Activated T-cell treated with anti-CD3 and anti-CD28 coated beads, Interleukin-2, amount 50 U/mL, for 24 hours (primary cell): ENCODE measurements around the gene TOB1.

Experiments
- DNase-seq: peaks from one replicate; pipeline ENCODE4 v3.0.0-alpha.2; 2020
- H3K27ac Mint-ChIP-seq: 2 replicates; pipeline ENCODE4 v1.8.0; 2020; ENCODE audit warnings: mild to moderate bottlenecking, mixed read lengths
- H3K27me3 Mint-ChIP-seq: 2 replicates; pipeline ENCODE4 v1.8.0; 2020; ENCODE audit warnings: mixed read lengths
- H3K36me3 Mint-ChIP-seq: 2 replicates; pipeline ENCODE4 v1.8.0; 2020; ENCODE audit warnings: low read depth, mixed read lengths
- H3K4me1 Mint-ChIP-seq: 2 replicates; pipeline ENCODE4 v1.8.0; 2020; ENCODE audit warnings: low read depth, mixed read lengths
- H3K4me3 Mint-ChIP-seq: 2 replicates; pipeline ENCODE4 v1.8.0; 2020; ENCODE audit warnings: mild to moderate bottlenecking, moderate library complexity, mixed read lengths
- H3K9me3 Mint-ChIP-seq: 2 replicates; pipeline ENCODE4 v1.8.0; 2020; ENCODE audit warnings: mixed read lengths

Gene TOB1

GRCh38 chr17:50866261-50866949 is at the start of gene TOB1:
TSS of gene TOB1 (minus strand) at chr17:50866354. CDS start at chr17:50864017, 2,337 bp downstream.
- H3K27ac Mint-ChIP-seq, result peak within 1 kb of the TSS; percentile 98
- H3K36me3 Mint-ChIP-seq, result peaks cover 37% of the 10 kb centered on the region
- peaks cover 53% of the 10 kb centered on the region for H3K4me1 Mint-ChIP-seq
- no peaks in the 10 kb centered on the region for H3K27me3 Mint-ChIP-seq
- peak within 1 kb of the TSS; percentile 94 for H3K4me3 Mint-ChIP-seq
- peak; percentile 98 for DNase-seq
- no peaks in the 10 kb centered on the region for H3K9me3 Mint-ChIP-seq

GRCh38 chr17:50914505-50915063 is 48.4 kb upstream of the TOB1 start:
- no peak overlapping the region for H3K4me3 Mint-ChIP-seq
- no peaks in the 10 kb centered on the region for H3K9me3 Mint-ChIP-seq
- no peaks in the 10 kb centered on the region for H3K27me3 Mint-ChIP-seq
- H3K27ac Mint-ChIP-seq, result peak overlapping the region; percentile 33
- no peak for DNase-seq
- no peaks in the 10 kb centered on the region for H3K36me3 Mint-ChIP-seq
- H3K4me1 Mint-ChIP-seq, result peaks cover 78% of the 10 kb centered on the region

GRCh38 chr17:50913120-50913519 is 47.0 kb upstream of the TOB1 start:
- no peak for DNase-seq
- no peaks in the 10 kb centered on the region for H3K9me3 Mint-ChIP-seq
- peaks cover 80% of the 10 kb centered on the region for H3K4me1 Mint-ChIP-seq
- H3K36me3 Mint-ChIP-seq, result no peaks in the 10 kb centered on the region
- H3K27ac Mint-ChIP-seq, result no peak overlapping the region
- no peak overlapping the region for H3K4me3 Mint-ChIP-seq
- no peaks in the 10 kb centered on the region for H3K27me3 Mint-ChIP-seq

- no peak overlapping the region for H3K4me3 Mint-ChIP-seq
- no peaks in the 10 kb centered on the region for H3K9me3 Mint-ChIP-seq
- no peaks in the 10 kb centered on the region for H3K27me3 Mint-ChIP-seq
- DNase-seq, result no peak
- no peaks in the 10 kb centered on the region for H3K36me3 Mint-ChIP-seq
- H3K4me1 Mint-ChIP-seq, result peaks cover 80% of the 10 kb centered on the region
- no peak overlapping the region for H3K27ac Mint-ChIP-seq
Measured at GRCh38 chr17:50911890-50912289, 45.7 kb upstream of the TOB1 start.

GRCh38 chr17:50911450-50911849 is 45.3 kb upstream of the TOB1 start:
- DNase-seq, result no peak
- H3K4me1 Mint-ChIP-seq, result peaks cover 76% of the 10 kb centered on the region
- no peak overlapping the region for H3K27ac Mint-ChIP-seq

GRCh38 chr17:50909765-50910605 is 43.8 kb upstream of the TOB1 start:
- no peaks in the 10 kb centered on the region for H3K36me3 Mint-ChIP-seq
- peak; percentile 64 for DNase-seq
- H3K27me3 Mint-ChIP-seq, result no peaks in the 10 kb centered on the region
- H3K9me3 Mint-ChIP-seq, result no peaks in the 10 kb centered on the region
- peak overlapping the region; percentile 32 for H3K4me3 Mint-ChIP-seq
- peak overlapping the region; percentile 87 for H3K27ac Mint-ChIP-seq
- peaks cover 71% of the 10 kb centered on the region for H3K4me1 Mint-ChIP-seq

More at GRCh38 chr17:50911450-50911849, 45.3 kb upstream of the TOB1 start:
- Mint-ChIP-seq H3K4me3 (no peak overlapping the region), H3K9me3 (no peaks in the 10 kb centered on the region), H3K27me3 (no peaks in the 10 kb centered on the region), H3K36me3 (no peaks in the 10 kb centered on the region)

GRCh38 chr17:50908860-50909764 is 43.0 kb upstream of the TOB1 start:
- H3K27ac Mint-ChIP-seq, result peak overlapping the region; percentile 60
- DNase-seq, result no peak
- H3K4me3 Mint-ChIP-seq, result no peak overlapping the region

GRCh38 chr17:50908140-50908859 is 42.1 kb upstream of the TOB1 start:
- H3K4me3 Mint-ChIP-seq, result no peak overlapping the region
- H3K36me3 Mint-ChIP-seq, result no peaks in the 10 kb centered on the region
- H3K9me3 Mint-ChIP-seq, result no peaks in the 10 kb centered on the region
- no peak overlapping the region for H3K27ac Mint-ChIP-seq
- H3K27me3 Mint-ChIP-seq, result no peaks in the 10 kb centered on the region
- H3K4me1 Mint-ChIP-seq, result peaks cover 69% of the 10 kb centered on the region
- no peak for DNase-seq

More at GRCh38 chr17:50908860-50909764, 43.0 kb upstream of the TOB1 start:
- H3K4me1 Mint-ChIP-seq, result peaks cover 66% of the 10 kb centered on the region
- H3K36me3 Mint-ChIP-seq, result no peaks in the 10 kb centered on the region
- H3K9me3 Mint-ChIP-seq, result no peaks in the 10 kb centered on the region
- no peaks in the 10 kb centered on the region for H3K27me3 Mint-ChIP-seq

- H3K27me3 Mint-ChIP-seq, result no peaks in the 10 kb centered on the region
- no peak overlapping the region for H3K27ac Mint-ChIP-seq
- no peaks in the 10 kb centered on the region for H3K9me3 Mint-ChIP-seq
- H3K4me3 Mint-ChIP-seq, result no peak overlapping the region
- no peak for DNase-seq
- peaks cover 69% of the 10 kb centered on the region for H3K4me1 Mint-ChIP-seq
- no peaks in the 10 kb centered on the region for H3K36me3 Mint-ChIP-seq
Measured at GRCh38 chr17:50906443-50906842, 40.3 kb upstream of the TOB1 start.

- DNase-seq, result no peak
- H3K36me3 Mint-ChIP-seq, result no peaks in the 10 kb centered on the region
- H3K9me3 Mint-ChIP-seq, result no peaks in the 10 kb centered on the region
- H3K27ac Mint-ChIP-seq, result no peak overlapping the region
- H3K4me3 Mint-ChIP-seq, result no peak overlapping the region
- H3K4me1 Mint-ChIP-seq, result peaks cover 60% of the 10 kb centered on the region
- no peaks in the 10 kb centered on the region for H3K27me3 Mint-ChIP-seq
Measured at GRCh38 chr17:50905460-50905803, 39.3 kb upstream of the TOB1 start.

- H3K27ac Mint-ChIP-seq, result peak overlapping the region; percentile 91
- peaks cover 59% of the 10 kb centered on the region for H3K4me1 Mint-ChIP-seq
- DNase-seq, result no peak
- H3K27me3 Mint-ChIP-seq, result no peaks in the 10 kb centered on the region
- no peaks in the 10 kb centered on the region for H3K9me3 Mint-ChIP-seq
- no peaks in the 10 kb centered on the region for H3K36me3 Mint-ChIP-seq
- H3K4me3 Mint-ChIP-seq, result no peak overlapping the region
Measured at GRCh38 chr17:50904518-50905459, 38.6 kb upstream of the TOB1 start.

- Mint-ChIP-seq H3K27ac (peak overlapping the region; percentile 91), H3K4me1 (peaks cover 50% of the 10 kb centered on the region), H3K36me3 (no peaks in the 10 kb centered on the region), H3K27me3 (no peaks in the 10 kb centered on the region), H3K4me3 (peak overlapping the region; percentile 42), H3K9me3 (no peaks in the 10 kb centered on the region)
- no peak for DNase-seq
Measured at GRCh38 chr17:50903604-50904517, 37.7 kb upstream of the TOB1 start.
